Panc1 (cell line): ENCODE measurements around the gene TM4SF20. TPM values are rescaled to one million over a fixed set of nuclear protein-coding genes. Genes with fewer than 3 reads are reported as not detected.

Experiments used
- ATAC-seq: fragments of 200-7000 bp; cut with Tn5 transposase; 2 replicates; pipeline ENCODE4 v1.9.1; 2020; ENCODE audit warnings: mild to moderate bottlenecking, moderate library complexity
- BruUV-seq: library from RNA; stranded (reverse); fragments of 400-500 nt; replicated peaks from 2 replicates; lab custom pipeline; 2021; lab: Mats Ljungman, UMichigan
- CTCF ChIA-PET: fragments of 300-600 bp; sonication (Branson Sonifier 250); formaldehyde crosslinking; loops from one replicate; lab custom pipeline; 2022; ENCODE audit warnings: antibody characterized with exemption; lab: Charles Lee
- POLR2A ChIA-PET: fragments of 300-600 bp; sonication (Branson Sonifier 250); formaldehyde crosslinking; loops from one replicate; lab custom pipeline; 2022; ENCODE audit warnings: antibody characterized with exemption; lab: Charles Lee
- DNase-seq: peaks from one replicate; pipeline ENCODE4 v3.0.0-alpha.2; 2010; ENCODE audit warnings: low read depth, low spot score
- H3K27ac ChIP-seq: 2 replicates; pipeline ENCODE4 v1.5.1; 2011; ENCODE audit warnings: mild to moderate bottlenecking, low read length, inconsistent platforms
- H3K27me3 ChIP-seq: fragments of 200-500 bp; sonication (Bioruptor generic); 2 replicates; pipeline ENCODE4 v1.6.0; 2014; ENCODE audit warnings: low read length, inconsistent platforms; ENCODE audit not compliant: control insufficient read depth, insufficient read depth
- H3K36me3 ChIP-seq: fragments of 200-500 bp; sonication (Bioruptor generic); 2 replicates; pipeline ENCODE4 v1.5.1; 2014; ENCODE audit warnings: inconsistent platforms, mild to moderate bottlenecking, low read length, moderate library complexity; ENCODE audit not compliant: control insufficient read depth, insufficient read depth
- H3K4me1 ChIP-seq: 2 replicates; pipeline ENCODE4 v1.5.1; 2011; ENCODE audit warnings: inconsistent platforms, mild to moderate bottlenecking, low read length, moderate library complexity; ENCODE audit not compliant: control insufficient read depth, insufficient read depth
- H3K4me3 ChIP-seq, 2 experiments: 2 replicates each; pipeline ENCODE4 v1.5.1; 2011 to 2012; ENCODE audit warnings: low read depth in 2 of 2, low read length in 2 of 2, mild to moderate bottlenecking in 2 of 2, inconsistent platforms in 1 of 2, moderate library complexity in 1 of 2
- H3K9me3 ChIP-seq: fragments of 200-500 bp; sonication (Bioruptor generic); 2 replicates; pipeline ENCODE4 v1.5.1; 2014; ENCODE audit warnings: low read depth, mild to moderate bottlenecking, inconsistent platforms, low read length, moderate library complexity; ENCODE audit not compliant: control insufficient read depth, insufficient read depth
- CTCF ChIP-seq: fragments of 450-650 bp; IDR thresholded peaks from 2 replicates; pipeline ENCODE4 v1.5.1; 2017; ENCODE audit warnings: mild to moderate bottlenecking
- POLR2AphosphoS5 ChIP-seq: IDR thresholded peaks from 2 replicates; pipeline ENCODE4 v1.6.1; 2012; ENCODE audit warnings: mild to moderate bottlenecking, low read depth, low read length, moderate library complexity
- REST ChIP-seq, 2 experiments: IDR thresholded peaks; 2 replicates each; pipeline ENCODE4 v1.6.1; 2011 to 2012; ENCODE audit warnings: low read depth in 2 of 2, control low read depth in 1 of 2, low read length in 1 of 2, mild to moderate bottlenecking in 1 of 2, moderate library complexity in 1 of 2; ENCODE audit not compliant: insufficient read depth in 1 of 2
- SIN3A ChIP-seq: IDR thresholded peaks from 2 replicates; pipeline ENCODE4 v1.6.1; 2012; ENCODE audit warnings: low read depth, mild to moderate bottlenecking, low read length, moderate library complexity, borderline replicate concordance; ENCODE audit not compliant: insufficient read depth
- TCF7L2 ChIP-seq: IDR thresholded peaks from 2 replicates; pipeline ENCODE4 v1.6.1; 2011; ENCODE audit warnings: mild to moderate bottlenecking, low read depth, low read length, inconsistent platforms
- in situ Hi-C: cut with HindIII; loops from 2 replicates; pipeline ENCODE4 v1.10.0; 2016; ENCODE audit warnings: low sequenced_read_pairs, low pct_unique_long_range_greater_than_20kb
- intact Hi-C: fragments of 100-400 bp; cut with micrococcal nuclease; formaldehyde crosslinking; loops from one replicate; pipeline ENCODE4 v1.10.0; 2022; ENCODE audit not compliant: unreplicated experiment
- total RNA-seq: library from RNA; stranded (reverse); gene quantifications from one replicate; pipeline ENCODE4 v1.2.1, GENCODE V29; 2021; ENCODE audit not compliant: unreplicated experiment

TM4SF20 gene
- total RNA-seq, 1 experiment from 2014 or later: not detected

DNA sequence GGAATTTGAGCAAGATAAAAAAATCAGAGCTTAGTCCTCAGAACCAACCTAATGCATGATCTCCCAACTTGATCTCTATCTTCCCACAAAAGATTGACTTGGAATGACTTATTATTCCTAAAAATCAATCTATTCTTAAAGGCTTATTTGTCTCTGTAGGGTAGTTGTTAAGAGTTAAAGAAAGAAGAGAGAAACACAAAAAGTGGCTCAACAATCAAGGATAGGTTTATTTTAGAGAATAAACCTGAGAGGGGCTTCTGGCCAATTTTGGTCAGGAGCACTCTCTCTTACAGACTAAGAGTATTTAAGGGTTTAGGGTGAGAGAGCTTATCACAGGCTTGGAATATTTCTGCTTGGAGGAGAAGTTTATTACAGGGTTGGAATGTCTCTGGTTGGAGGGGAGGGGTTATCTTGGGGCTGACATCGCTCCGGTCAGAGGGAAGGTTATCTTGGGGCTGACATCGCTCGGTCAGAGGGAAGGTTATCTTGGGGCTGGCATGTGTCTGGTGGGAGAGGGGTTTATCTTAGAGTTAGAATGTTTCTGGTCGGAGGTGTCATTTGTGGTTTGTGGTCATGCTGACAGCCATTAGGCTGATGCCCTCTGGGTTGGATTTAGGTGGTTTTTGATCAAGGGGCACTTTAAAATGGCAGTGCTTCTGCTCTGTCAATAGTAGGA is 56.4 kb downstream of the TM4SF20 start:
- CTCF ChIA-PET: no interaction called here
- H3K4me1 ChIP-seq: peaks cover 21% of the 10 kb centered on the region
- POLR2A ChIA-PET: no interaction called here
- no peaks in the 10 kb centered on the region for H3K27me3 ChIP-seq
- intact Hi-C loops: no loop called here
- peaks cover 7% of the 10 kb centered on the region; the same call in 1 of the 2 replicates for H3K36me3 ChIP-seq
- DNase-seq (no peak), ATAC-seq (no peak)
- BruUV-seq: no TSS peak
- H3K4me3 ChIP-seq: no peak overlapping the region
- H3K27ac ChIP-seq: no peak overlapping the region
- in situ Hi-C loops: no loop called here
- TF ChIP-seq SIN3A: no peak
- no peak for TF ChIP-seq POLR2AphosphoS5
- TF ChIP-seq REST (IDR thresholded peaks at IDR 0.05; ENCODE audit: insufficient read depth in 1 of 2, low read depth in 2 of 2, low read length in 1 of 2): no peak
- TF ChIP-seq TCF7L2: no peak
- no peaks in the 10 kb centered on the region; the same call in 1 of the 2 replicates for H3K9me3 ChIP-seq

GRCh38 chr2:227320305-227321094 is 58.6 kb downstream of the TM4SF20 start:
- intact Hi-C loops: no loop called here
- TF ChIP-seq POLR2AphosphoS5 (no peak), TCF7L2 (no peak), REST (IDR thresholded peaks at IDR 0.05; ENCODE audit: insufficient read depth in 1 of 2, low read depth in 2 of 2, low read length in 1 of 2) (no peak), SIN3A (no peak), CTCF (no peak)
- H3K36me3 ChIP-seq: peaks cover 2% of the 10 kb centered on the region; the same call in 1 of the 2 replicates
- CTCF ChIA-PET: no interaction called here
- no peak for ATAC-seq
- H3K4me1 ChIP-seq: 0 out of 2 replicates have a peak, but pooled peaks cover 5% of the 10 kb centered on the region
- no TSS peak for BruUV-seq
- in situ Hi-C loops: no loop called here
- no peaks in the 10 kb centered on the region for H3K27me3 ChIP-seq
- DNase-seq: no peak
- POLR2A ChIA-PET: no interaction called here
- no peaks in the 10 kb centered on the region; the same call in 1 of the 2 replicates for H3K9me3 ChIP-seq
- no peak overlapping the region for H3K4me3 ChIP-seq
- no peak overlapping the region for H3K27ac ChIP-seq
